ENCODE data around the gene MRPL20.
"Not testable (repeated sequence)": the region's sequence is repeated elsewhere in the genome, so short reads cannot be mapped to it uniquely, and the experiment has no call there.

The MRPL20 gene

DNA sequence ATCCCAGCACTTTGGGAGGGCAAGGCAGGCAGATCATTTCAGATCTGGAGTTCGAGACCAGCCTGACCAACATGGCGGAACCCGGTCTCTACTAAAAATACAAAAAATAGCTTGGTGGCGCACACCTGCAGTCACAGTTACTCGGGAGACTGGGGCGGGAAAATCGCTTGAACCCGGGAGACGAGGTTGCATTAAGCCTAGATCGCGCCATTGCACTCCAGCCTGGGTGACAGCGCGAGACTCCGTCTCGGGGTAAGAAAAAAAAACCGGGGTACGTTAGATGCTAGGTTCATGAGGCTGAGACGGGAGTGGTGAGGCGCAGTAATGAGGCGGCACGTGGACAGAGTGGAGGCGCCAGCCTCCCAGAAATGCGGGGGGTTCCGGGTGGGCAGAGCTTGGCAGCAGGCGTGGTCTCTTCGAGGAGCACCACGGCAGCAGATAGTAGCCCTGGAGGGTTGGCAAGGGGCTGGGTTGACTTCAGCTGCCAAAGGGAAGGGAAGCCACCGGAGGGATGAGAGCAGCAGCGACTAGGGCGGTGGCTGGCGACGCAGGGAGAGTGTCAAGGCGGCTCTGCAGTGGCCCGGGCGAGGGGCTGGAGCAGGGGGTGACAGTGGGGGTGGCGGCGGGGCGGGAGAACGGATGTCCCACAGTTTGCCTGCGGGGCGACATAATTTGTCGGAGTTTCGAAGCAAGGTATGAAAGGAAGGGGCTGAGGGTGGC lies 832 bp downstream of the MRPL20 start:
- no peak for DNase-seq (ENCODE audit: low read depth)

DNA sequence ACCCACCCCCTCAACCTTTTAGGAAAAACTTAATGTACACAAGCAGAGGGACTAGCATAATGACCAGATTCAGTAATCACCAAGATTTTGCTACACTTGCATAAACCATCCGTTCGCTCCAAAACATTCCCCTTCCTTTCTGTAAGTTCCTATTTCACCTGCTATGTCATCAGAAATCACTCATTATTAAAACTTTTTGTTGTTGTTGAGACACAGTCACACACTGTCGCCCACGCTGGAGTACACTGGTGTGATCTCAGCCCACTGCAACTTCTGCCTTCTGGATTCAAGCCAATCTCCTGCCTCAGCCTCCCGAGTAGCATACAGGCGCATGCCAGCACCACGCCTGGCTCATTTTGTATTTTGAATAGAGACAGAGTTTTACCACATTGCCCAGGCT lies 3.4 kb downstream of the MRPL20 start:
- DNase-seq (ENCODE audit: low read depth) = no peak

- DNase-seq (ENCODE audit: low read depth) = not testable (repeated sequence)
Measured at GRCh38 chr1:1402901-1403392, 4.1 kb downstream of the MRPL20 start.

GRCh38 chr1:1402072-1402900 lies 4.8 kb downstream of the MRPL20 start:
- no peak for DNase-seq (ENCODE audit: low read depth)

DNA sequence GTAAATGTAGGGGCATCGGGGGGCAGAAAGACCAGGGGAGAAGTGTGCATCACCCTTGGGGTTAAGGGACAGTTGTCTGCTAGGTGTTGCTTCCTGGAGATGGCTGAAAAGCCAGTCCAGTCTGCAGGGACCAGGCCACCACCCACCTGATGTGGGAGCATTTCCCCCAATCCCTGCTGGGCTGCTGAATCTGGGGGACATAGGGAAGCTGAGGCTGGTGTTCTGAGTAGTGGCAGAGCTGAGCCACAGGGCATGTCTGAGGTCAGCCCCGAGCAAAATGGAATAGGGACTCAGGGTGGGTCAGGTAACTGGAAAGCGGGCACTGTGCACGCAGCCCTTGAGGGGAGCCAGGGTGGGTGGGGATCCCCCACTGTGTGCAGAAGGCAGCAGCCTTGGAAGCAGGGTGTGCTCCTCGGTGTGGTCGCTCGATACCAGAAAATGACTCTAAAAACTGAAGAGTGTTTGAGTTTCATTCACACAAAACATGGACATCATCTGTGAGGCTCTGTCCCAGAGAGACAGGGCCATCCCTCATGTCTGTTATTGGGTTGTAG lies 5.6 kb downstream of the MRPL20 start:
- DNase-seq (ENCODE audit: low read depth) = no peak

- DNase-seq (ENCODE audit: low read depth) = no peak
Measured at GRCh38 chr1:1400576-1401456, 6.3 kb downstream of the MRPL20 start.

DNA sequence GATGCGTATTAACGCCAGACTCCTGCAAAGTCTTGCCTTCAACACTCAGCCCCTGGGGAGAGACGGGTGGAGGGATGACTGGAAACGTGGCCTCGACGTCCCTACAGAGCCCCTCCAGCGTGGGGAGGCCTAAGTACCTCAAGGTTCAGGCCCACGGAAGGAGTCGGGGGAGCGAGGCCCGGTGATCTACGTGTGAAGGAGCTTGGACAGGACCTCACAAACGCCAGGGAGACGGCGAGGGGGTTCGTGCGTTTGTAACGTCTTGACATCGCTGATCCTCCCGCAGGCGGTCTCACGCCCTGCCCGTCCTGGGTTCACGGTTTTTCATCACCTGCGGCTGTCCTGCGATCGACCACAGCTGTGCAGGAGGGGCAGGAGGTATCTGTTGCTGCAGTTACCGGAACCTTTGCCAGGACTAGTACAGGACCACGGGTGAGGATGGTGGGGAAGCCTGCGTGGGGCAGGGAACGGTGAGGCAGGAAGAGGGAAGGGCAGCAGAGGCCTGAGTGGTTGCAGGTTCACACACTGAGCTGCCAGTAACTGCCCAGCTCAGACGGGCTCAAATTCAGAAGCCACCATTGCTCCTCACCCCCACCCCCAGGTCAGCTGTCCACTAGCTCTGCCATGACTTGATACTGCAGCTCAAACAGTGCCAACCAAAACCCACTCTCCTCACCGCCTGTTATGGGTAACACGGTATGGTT lies 7.1 kb downstream of the MRPL20 start:
- no peak for DNase-seq (ENCODE audit: low read depth)

DNA sequence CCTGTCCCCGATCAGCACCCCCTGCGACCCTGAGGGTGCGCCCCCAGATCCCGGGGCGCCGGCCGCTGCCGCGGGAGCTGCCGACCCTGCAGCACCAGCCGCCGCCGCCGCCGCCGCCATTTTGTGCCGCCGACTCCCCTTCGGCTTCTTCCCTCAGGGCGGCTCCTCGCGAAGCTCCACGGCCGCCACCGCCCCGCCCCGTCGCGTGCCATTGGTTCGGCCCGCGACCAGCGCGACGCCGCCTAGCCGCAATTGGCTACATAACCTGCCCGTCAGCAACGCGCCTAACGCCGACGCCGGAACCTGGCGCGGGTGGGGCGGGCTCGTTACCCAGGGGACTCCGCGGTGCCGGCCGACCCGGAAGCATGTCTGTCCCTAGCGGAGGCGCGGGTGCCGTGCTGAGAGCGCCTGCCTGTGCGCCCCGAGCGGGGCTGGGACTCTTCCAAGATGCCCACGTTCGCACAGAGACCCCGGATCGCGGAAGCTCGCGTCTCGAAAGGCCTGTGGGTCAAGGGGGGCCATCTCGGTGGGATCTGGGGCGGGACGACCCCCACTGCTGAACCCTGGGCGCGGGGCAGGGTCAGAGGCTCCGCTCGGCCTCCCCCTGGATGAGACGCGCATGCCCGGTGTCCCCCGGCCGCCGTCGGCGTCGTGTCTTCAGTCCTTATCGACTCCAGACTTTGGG lies 7.8 kb downstream of the MRPL20 start, which contains the start of gene CCNL2:
Gene CCNL2, minus strand, starts transcription at position 149 of the 685 bp plus-strand sequence. Its CDS starts 29 bp downstream, at position 120.
- DNase-seq (ENCODE audit: low read depth) = peak; percentile 98

GRCh38 chr1:1398677-1399186 lies 8.4 kb downstream of the MRPL20 start:
- no peak for DNase-seq (ENCODE audit: low read depth)

DNA sequence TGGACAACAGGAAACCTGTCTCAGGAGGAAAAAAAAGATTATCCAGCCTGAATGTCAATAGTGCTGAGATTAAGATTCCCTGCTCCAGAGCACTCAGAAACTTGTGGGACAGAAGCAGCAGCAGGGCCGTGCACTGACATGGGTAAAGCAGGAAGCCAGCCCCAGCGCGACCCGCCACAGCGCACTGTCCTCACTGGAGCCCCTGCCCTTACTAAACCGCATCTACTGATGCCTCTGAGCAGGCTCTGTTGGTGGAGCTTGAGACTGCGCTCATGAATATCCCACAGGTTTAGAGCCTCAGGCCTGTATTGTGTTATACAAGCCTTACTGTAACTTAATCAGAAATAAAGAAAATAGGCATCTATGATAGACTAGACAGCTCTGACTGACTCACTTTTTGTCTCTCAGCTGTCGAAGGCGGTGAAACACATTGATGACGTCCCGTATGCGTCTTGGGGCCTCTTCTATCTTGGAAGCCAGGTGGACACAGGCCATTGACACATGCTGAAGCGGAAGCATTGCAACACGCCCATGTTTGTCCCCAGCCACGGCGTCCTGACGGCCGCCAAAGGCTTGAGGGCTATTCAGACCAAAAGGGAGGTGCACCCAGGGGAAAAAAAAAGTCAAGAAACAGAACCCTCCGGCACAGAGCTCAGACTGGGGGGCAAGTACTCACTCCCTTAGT lies 9.1 kb downstream of the MRPL20 start:
- no peak for DNase-seq (ENCODE audit: low read depth)

DNA sequence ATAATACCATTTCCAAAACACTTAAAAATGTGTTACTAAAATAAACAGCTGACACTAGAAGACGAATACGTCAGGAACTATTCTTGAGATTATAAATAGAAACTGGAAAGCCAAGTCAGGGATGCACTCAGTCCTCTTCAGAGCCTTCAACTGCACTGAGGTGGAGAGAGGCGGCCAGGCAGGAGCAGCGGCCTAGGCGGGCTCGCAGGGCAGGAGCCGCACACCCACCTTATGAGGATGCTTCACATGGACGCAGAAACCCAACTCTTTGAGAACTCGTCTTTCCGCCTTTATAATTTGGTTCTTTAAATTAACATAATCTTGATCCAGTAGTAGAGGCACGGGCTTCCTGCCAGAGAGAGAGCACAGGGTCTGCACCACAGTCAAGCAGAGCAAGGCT lies 11.9 kb downstream of the MRPL20 start:
- no peak for DNase-seq (ENCODE audit: low read depth)

DNA sequence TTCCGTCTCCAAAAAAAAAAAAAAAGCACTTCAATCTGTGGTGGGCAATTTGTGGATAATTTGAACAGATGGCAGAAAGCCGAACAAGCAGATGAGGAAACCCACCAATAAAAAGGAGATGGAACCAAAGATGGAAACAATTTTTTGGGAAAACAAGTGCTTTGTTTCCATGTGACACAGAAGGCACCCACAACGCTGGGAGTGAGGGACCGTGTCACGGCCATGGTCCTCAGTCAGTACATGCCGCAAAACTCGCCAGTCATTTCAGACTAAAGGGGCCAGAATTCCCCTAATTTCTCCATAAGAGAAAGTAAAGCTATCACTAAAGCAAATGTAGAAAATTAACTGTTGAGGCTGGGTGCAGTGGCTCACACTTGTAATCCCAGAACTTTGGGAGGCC lies 13.0 kb downstream of the MRPL20 start:
- no peak for DNase-seq (ENCODE audit: low read depth)

- DNase-seq (ENCODE audit: low read depth) = no peak
Measured at GRCh38 chr1:1393428-1393827, 13.7 kb downstream of the MRPL20 start.

DNA sequence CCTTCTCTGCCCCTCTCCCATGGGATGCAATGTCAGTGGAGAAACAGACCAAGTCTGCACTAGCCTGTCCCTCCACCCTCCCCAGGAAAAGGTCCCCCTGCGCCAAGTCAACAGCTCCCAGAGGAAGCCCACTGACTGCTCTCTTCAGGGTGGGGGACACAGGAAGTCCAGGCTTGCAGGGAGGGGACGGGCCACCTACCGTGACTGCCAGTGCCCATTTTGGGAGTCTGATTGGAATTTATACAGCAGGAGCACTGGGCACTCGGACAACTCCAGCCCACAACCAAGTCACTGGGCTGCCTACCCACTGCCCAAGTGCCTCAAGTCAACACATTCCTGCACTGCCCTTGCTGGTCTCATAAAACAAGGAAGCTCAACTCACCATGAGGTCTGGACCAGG lies 14.1 kb downstream of the MRPL20 start:
- no peak for DNase-seq (ENCODE audit: low read depth)

DNA sequence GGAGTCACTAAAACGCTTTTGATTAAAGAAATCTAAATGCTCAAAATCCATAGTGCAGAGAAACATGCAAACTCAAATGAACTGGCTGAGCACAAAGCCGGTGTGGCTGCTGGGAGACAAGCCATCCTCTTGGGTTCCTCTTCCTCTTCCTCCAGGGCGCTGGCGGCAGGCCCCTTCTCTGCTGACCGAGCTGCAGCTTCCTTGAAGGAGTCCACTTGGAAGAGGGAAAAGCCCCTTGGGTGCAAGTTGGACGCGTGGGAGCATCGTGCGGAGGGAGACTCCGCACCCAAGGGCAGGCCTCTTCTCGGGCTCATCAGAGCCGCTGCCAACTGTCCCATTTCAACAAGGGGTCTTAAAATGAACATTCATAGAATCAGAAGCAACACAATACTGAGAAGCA lies 15.9 kb downstream of the MRPL20 start:
- no peak for DNase-seq (ENCODE audit: low read depth)

DNA sequence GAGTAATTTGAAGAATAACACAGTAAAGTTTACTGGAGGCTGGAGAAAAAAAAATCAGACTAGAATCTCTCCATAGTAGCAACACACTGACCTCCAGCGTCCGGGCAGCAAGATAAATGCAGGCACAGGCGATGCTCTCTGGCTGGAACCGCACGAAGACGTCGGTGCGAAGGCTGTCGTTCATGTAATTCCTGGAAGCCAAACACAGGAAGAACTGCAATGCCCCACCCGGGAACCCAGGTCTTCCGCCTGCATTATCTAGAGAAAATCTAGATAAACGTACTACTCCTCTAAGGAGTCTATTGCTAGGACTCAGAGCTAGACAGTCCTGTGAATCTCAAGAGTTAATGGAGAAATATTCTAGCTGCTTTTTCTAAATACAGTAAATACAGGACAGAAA lies 16.4 kb downstream of the MRPL20 start:
- DNase-seq (ENCODE audit: low read depth) = no peak

GRCh38 chr1:1388078-1388472 lies 19.0 kb downstream of the MRPL20 start:
- no peak for DNase-seq (ENCODE audit: low read depth)

- DNase-seq (ENCODE audit: low read depth) = no peak
Measured at GRCh38 chr1:1387098-1388077, 19.7 kb downstream of the MRPL20 start.

- DNase-seq (ENCODE audit: low read depth) = no peak
Measured at GRCh38 chr1:1385931-1386330, 21.2 kb downstream of the MRPL20 start.
